GM18505 (cell line): ENCODE measurements around the gene RPS26.
"Not testable (repeated sequence)": the region's sequence is repeated elsewhere in the genome, so short reads cannot be mapped to it uniquely, and the experiment has no call there.

Experiments
- ATAC-seq: cut with Tn5 transposase; IDR thresholded peaks from one replicate; pipeline ENCODE4 v1.9.1; 2021; ENCODE audit not compliant: unreplicated experiment
- POLR2A ChIP-seq: IDR thresholded peaks from 4 replicates; pipeline ENCODE4 v1.6.1; 2011; ENCODE audit warnings: borderline replicate concordance; ENCODE audit not compliant: insufficient read depth, insufficient read length; ENCODE audit errors: extremely low read depth

The RPS26 gene

GRCh38 chr12:56041552-56042429 is at the start of gene RPS26:
Gene RPS26, plus strand, starts transcription at chr12:56041918. Its CDS starts 249 bp downstream, at chr12:56042167.
- ATAC-seq = peak; percentile 87
- peak; percentile 99 for TF ChIP-seq POLR2A

- no peak for TF ChIP-seq POLR2A
- ATAC-seq = no peak
Measured at GRCh38 chr12:55993230-55993853, 48.4 kb upstream of the RPS26 start.

GRCh38 chr12:55995366-55995765 is 46.4 kb upstream of the RPS26 start:
- ATAC-seq = no peak
- no peak for TF ChIP-seq POLR2A

- ATAC-seq = no peak
- no peak for TF ChIP-seq POLR2A
Measured at GRCh38 chr12:55996201-55996714, 45.5 kb upstream of the RPS26 start.

- peak; percentile 98 for ATAC-seq
Measured at GRCh38 chr12:55996715-55997534, 44.8 kb upstream of the RPS26 start, which contains the start of gene SUOX. Gene SUOX, plus strand, starts transcription at chr12:55997276. Its CDS starts 4,946 bp downstream, at chr12:56002222.

GRCh38 chr12:55997535-55997859 is 44.2 kb upstream of the RPS26 start:
- ATAC-seq = no peak
- no peak for TF ChIP-seq POLR2A

More at GRCh38 chr12:55996715-55997534, 44.8 kb upstream of the RPS26 start, which contains the start of gene SUOX:
- TF ChIP-seq POLR2A = peak; percentile 80

GRCh38 chr12:55999522-55999921 is 42.2 kb upstream of the RPS26 start:
- ATAC-seq = not testable (repeated sequence)

- not testable (repeated sequence) for ATAC-seq
Measured at GRCh38 chr12:55999999-56000540, 41.6 kb upstream of the RPS26 start.

GRCh38 chr12:56001487-56002100 is 40.1 kb upstream of the RPS26 start:
- ATAC-seq = no peak
- no peak for TF ChIP-seq POLR2A

GRCh38 chr12:56003376-56003775 is 38.3 kb upstream of the RPS26 start:
- ATAC-seq = not testable (repeated sequence)

- no peak for ATAC-seq
- TF ChIP-seq POLR2A = no peak
Measured at GRCh38 chr12:56004211-56004610, 37.5 kb upstream of the RPS26 start.

- no peak for ATAC-seq
- no peak for TF ChIP-seq POLR2A
Measured at GRCh38 chr12:56007564-56008559, 33.9 kb upstream of the RPS26 start.

GRCh38 chr12:56010111-56010570 is 31.6 kb upstream of the RPS26 start:
- ATAC-seq = no peak
- no peak for TF ChIP-seq POLR2A
